B cell (primary cell): ENCODE data around the gene ACP1. TPM values are rescaled to one million over a fixed set of nuclear protein-coding genes. Genes with fewer than 3 reads are reported as not detected.

Source experiments
- ATAC-seq: fragments of 200-7000 bp; cut with Tn5 transposase; one replicate; pipeline ENCODE4 v1.10.0; 2021; ENCODE audit warnings: low read depth, mild to moderate bottlenecking, moderate number of reproducible peaks, moderate library complexity
- CTCF ChIA-PET: fragments of 350-600 bp; sonication (Branson Sonifier 250); formaldehyde crosslinking; loops from one replicate; lab custom pipeline; 2021; ENCODE audit warnings: antibody characterized with exemption, inconsistent platforms; lab: Charles Lee
- POLR2A ChIA-PET: fragments of 350-600 bp; sonication (Branson Sonifier 250); formaldehyde crosslinking; loops from one replicate; lab custom pipeline; 2021; ENCODE audit warnings: antibody characterized with exemption; lab: Charles Lee
- DNase-seq: peaks from one replicate; pipeline ENCODE4 v3.0.0; 2013
- H2AFZ ChIP-seq: 2 replicates; pipeline ENCODE4 v1.6.1; 2012; ENCODE audit warnings: mild to moderate bottlenecking, low read depth, low read length; ENCODE audit not compliant: insufficient read depth, poor library complexity, severe bottlenecking
- H3K27ac ChIP-seq, 2 donors: 1 replicate in 1 of 2; 2 replicates in 1 of 2; pipeline ENCODE4 v1.5.1; 2012 to 2013; ENCODE audit warnings: low read length in 2 of 2, mild to moderate bottlenecking in 2 of 2, moderate library complexity in 1 of 2
- H3K27me3 ChIP-seq, 4 experiments: fragments of 200-600 bp in 1 of 4; sonication (generic) in 1 of 4; replicated peaks in 1 of 4; 1 replicate in 2 of 4; 2 replicates in 2 of 4; pipeline versions ENCODE4 v1.6.1 to v1.7.0; 2013 to 2016; ENCODE audit warnings: low read length in 3 of 4, mild to moderate bottlenecking in 2 of 4, mixed read lengths in 1 of 4, moderate library complexity in 1 of 4; ENCODE audit not compliant: insufficient read depth in 4 of 4, control insufficient read depth in 3 of 4; ENCODE audit errors: control extremely low read depth in 1 of 4
- H3K36me3 ChIP-seq, 2 experiments: replicated peaks in 1 of 2; 1 replicate in 1 of 2; 2 replicates in 1 of 2; pipeline versions ENCODE4 v1.6.1 to v1.7.1; 2013; ENCODE audit warnings: low read length in 1 of 2; ENCODE audit not compliant: insufficient read depth in 2 of 2, control insufficient read depth in 1 of 2; ENCODE audit errors: control extremely low read depth in 1 of 2, extremely low read depth in 1 of 2
- H3K4me1 ChIP-seq, 2 donors: fragments of 200-600 bp in 1 of 2; sonication (generic) in 1 of 2; 1 replicate in 1 of 2; 2 replicates in 1 of 2; pipeline versions ENCODE4 v1.5.1 to v1.6.1; 2013 to 2017; ENCODE audit warnings: low read length in 2 of 2; ENCODE audit not compliant: control insufficient read depth in 2 of 2, insufficient read depth in 2 of 2
- H3K4me2 ChIP-seq: replicated peaks from 2 replicates; pipeline ENCODE3; 2012; ENCODE audit warnings: mild to moderate bottlenecking, low read depth, low read length; ENCODE audit not compliant: poor library complexity, severe bottlenecking
- H3K4me3 ChIP-seq, 5 experiments: fragments of 200-600 bp in 1 of 5; sonication (generic) in 1 of 5; 1 replicate in 3 of 5; 2 replicates in 2 of 5; pipeline versions ENCODE4 v1.5.1 to v1.7.0; 2011 to 2016; ENCODE audit warnings: low read length in 4 of 5, mild to moderate bottlenecking in 4 of 5, low read depth in 2 of 5, control low read depth in 1 of 5, moderate library complexity in 1 of 5; ENCODE audit not compliant: insufficient read depth in 1 of 5; ENCODE audit errors: control extremely low read depth in 1 of 5, extremely low read depth in 1 of 5
- H3K79me2 ChIP-seq: fragments of 200-600 bp; sonication (generic); one replicate; pipeline ENCODE4 v1.6.0; 2016; ENCODE audit warnings: low read length; ENCODE audit not compliant: control insufficient read depth, insufficient read depth
- H3K9ac ChIP-seq: fragments of 200-600 bp; sonication (generic); 2 replicates; pipeline ENCODE4 v1.6.1; 2017; ENCODE audit warnings: mild to moderate bottlenecking, low read length, moderate library complexity
- H3K9me3 ChIP-seq, 3 donors: one replicate each; pipeline versions ENCODE4 v1.6.1 to v1.7.1; 2013; ENCODE audit warnings: low read length in 2 of 3; ENCODE audit not compliant: control insufficient read depth in 2 of 3, insufficient read depth in 1 of 3; ENCODE audit errors: control extremely low read depth in 1 of 3
- H4K20me1 ChIP-seq: 2 replicates; pipeline ENCODE4 v1.6.0; 2012; ENCODE audit warnings: mild to moderate bottlenecking, low read length; ENCODE audit not compliant: insufficient read depth, control insufficient read depth, poor library complexity, severe bottlenecking
- H3K27ac Mint-ChIP-seq: one replicate; pipeline ENCODE4 v1.8.0; 2021; ENCODE audit warnings: mixed read lengths
- H3K27me3 Mint-ChIP-seq: one replicate; pipeline ENCODE4 v1.8.0; 2021; ENCODE audit warnings: mixed read lengths
- H3K4me1 Mint-ChIP-seq: one replicate; pipeline ENCODE4 v1.8.0; 2021; ENCODE audit warnings: mixed read lengths
- H3K4me3 Mint-ChIP-seq: one replicate; pipeline ENCODE4 v1.8.0; 2021; ENCODE audit warnings: mixed read lengths
- H3K9me3 Mint-ChIP-seq: one replicate; pipeline ENCODE4 v1.8.0; 2022; ENCODE audit warnings: mixed read lengths; ENCODE audit not compliant: insufficient read depth
- EZH2 ChIP-seq: IDR thresholded peaks from 2 replicates; pipeline ENCODE4 v1.6.1; 2012; ENCODE audit warnings: borderline replicate concordance, low read depth, mild to moderate bottlenecking, moderate library complexity, low read length; ENCODE audit not compliant: insufficient read depth, poor library complexity, severe bottlenecking
- WGBS: methylation state at CpG from one replicate; pipeline ENCODE4 v1.1.5; 2013; ENCODE audit warnings: missing lambda C conversion rate; ENCODE audit not compliant: insufficient coverage; 5-methylcytosine and 5-hydroxymethylcytosine counted together
- intact Hi-C: fragments of 100-400 bp; cut with micrococcal nuclease; formaldehyde crosslinking; loops from one replicate; pipeline ENCODE4 v1.10.0; 2022
- polyA plus RNA-seq: library from polyadenylated mRNA; depleted of rRNA; stranded (reverse); fragments of >200 nt; gene quantifications from 2 replicates; pipeline ENCODE4 v1.2.3, GENCODE V29; 2012
- total RNA-seq, 2 donors: library from RNA; stranded (reverse); fragments of 120-200 nt in 1 of 2; gene quantifications; 1 replicate in 1 of 2; 2 replicates in 1 of 2; pipeline versions ENCODE4 v1.2.3 to v1.2.4, GENCODE V29; 2013 to 2022
- TF ChIP-seq, protein P1 (sequence below): fragments of 200-600 bp; IDR thresholded peaks from one replicate; pipeline ENCODE4 v1.8.0; 2022; ENCODE audit warnings: antibody characterized with exemption, mild to moderate bottlenecking

Gene ACP1
- total and polyA plus RNA-seq, 2 donors (not counting 1 experiment from before 2014, with no cell fraction given) = 70.2 to 87.8 TPM

DNA sequence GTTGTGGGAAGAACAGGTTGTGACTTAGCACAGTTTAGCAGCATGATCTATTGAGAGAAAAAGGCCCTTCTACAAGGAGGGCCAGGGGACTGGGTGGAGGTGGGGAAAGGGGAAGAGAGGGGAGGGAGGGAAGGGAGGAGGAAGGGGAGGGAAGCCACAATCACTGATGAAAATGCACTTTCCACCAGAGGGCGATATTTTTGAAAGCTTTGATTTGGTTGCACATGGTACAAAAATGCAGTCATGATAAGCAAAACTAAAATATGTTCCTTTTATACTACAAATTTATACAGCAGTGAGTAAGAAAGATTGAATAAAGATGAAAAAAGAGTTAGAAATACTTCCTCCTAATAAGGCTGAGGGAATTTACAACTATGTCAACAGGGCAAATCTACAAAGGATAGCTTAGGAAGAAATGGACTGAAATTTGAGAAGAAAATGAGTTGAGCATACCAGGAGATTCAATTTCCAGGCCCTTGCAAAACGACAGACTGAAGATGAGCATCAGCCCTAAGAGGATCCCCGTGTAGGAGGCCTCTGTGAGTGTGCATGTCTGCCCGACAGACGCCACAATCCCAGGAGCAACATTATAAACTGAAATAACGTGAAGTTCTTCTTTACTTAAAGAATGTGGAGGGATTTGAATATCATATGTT, 18.1 kb upstream of the ACP1 start:
- ChIA-PET CTCF (interaction anchor here (0.6 to 5.0 kb wide), 25 partner anchors 8 to 1300 kb away, joined by 3 to 96 read pairs (median 4); no protein-coding TSS in a partner anchor), POLR2A (no interaction called here)
- no peaks in the 10 kb centered on the region for H3K27me3 ChIP-seq
- DNase-seq (peak; percentile 71), ATAC-seq (peak; percentile 51)
- H3K27ac ChIP-seq = no peak overlapping the region
- Mint-ChIP-seq H3K27me3 (no peaks in the 10 kb centered on the region), H3K4me3 (no peak overlapping the region), H3K27ac (no peak overlapping the region), H3K9me3 (peaks cover 1% of the 10 kb centered on the region), H3K4me1 (peaks cover 4% of the 10 kb centered on the region)
- no peaks in the 10 kb centered on the region for H3K9me3 ChIP-seq
- no peak overlapping the region for H3K9ac ChIP-seq
- H2AFZ ChIP-seq = no peak overlapping the region
- H3K4me1 ChIP-seq = peaks cover 0 to 3% of the 10 kb centered on the region in 2 donors
- H4K20me1 ChIP-seq = no peaks in the 10 kb centered on the region
- no peak for TF ChIP-seq EZH2
- TF ChIP-seq, protein P1, sequence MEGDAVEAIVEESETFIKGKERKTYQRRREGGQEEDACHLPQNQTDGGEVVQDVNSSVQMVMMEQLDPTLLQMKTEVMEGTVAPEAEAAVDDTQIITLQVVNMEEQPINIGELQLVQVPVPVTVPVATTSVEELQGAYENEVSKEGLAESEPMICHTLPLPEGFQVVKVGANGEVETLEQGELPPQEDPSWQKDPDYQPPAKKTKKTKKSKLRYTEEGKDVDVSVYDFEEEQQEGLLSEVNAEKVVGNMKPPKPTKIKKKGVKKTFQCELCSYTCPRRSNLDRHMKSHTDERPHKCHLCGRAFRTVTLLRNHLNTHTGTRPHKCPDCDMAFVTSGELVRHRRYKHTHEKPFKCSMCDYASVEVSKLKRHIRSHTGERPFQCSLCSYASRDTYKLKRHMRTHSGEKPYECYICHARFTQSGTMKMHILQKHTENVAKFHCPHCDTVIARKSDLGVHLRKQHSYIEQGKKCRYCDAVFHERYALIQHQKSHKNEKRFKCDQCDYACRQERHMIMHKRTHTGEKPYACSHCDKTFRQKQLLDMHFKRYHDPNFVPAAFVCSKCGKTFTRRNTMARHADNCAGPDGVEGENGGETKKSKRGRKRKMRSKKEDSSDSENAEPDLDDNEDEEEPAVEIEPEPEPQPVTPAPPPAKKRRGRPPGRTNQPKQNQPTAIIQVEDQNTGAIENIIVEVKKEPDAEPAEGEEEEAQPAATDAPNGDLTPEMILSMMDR = peak; percentile 78
- H3K4me3 ChIP-seq = no peak overlapping the region
- WGBS = 43% methylated on average over 1 of the region's 6 CpGs
- no peak overlapping the region for H3K4me2 ChIP-seq
- no peaks in the 10 kb centered on the region for H3K79me2 ChIP-seq
- H3K36me3 ChIP-seq = peaks cover 1 to 19% of the 10 kb centered on the region in 2 experiments
- intact Hi-C loops = loop anchor here (1.0 kb wide), 4 partner anchors 18 to 416 kb away; partner anchors contain the start of genes ACP1 and SH3YL1

DNA sequence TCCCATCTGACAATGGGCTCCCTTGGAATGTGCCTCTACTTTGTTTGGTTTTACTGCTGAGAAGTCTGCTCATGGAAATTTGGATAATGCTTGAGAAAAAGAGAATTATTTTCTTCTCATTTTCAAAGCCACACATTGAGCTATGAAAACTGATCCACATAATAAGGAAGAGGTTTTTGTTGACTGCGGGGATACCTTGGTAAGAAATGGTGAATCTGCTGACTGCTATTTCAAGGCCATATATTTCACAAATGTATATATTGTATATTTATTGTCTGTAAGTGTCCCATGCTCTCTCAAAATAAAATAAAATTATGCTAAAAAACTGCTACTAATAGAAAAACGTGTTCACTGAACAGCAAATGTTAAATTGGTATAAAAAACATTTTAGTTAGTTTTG, 16.0 kb upstream of the ACP1 start:
- no peaks in the 10 kb centered on the region for H3K27me3 Mint-ChIP-seq
- Histone ChIP-seq H3K36me3 (peaks cover 2 to 13% of the 10 kb centered on the region in 2 experiments), H2AFZ (no peak overlapping the region), H3K9ac (no peak overlapping the region), H3K27ac (no peak overlapping the region), H4K20me1 (no peaks in the 10 kb centered on the region), H3K4me3 (no peak overlapping the region), H3K4me2 (no peak overlapping the region), H3K79me2 (no peaks in the 10 kb centered on the region), H3K9me3 (no peaks in the 10 kb centered on the region), H3K4me1 (peaks cover 0 to 3% of the 10 kb centered on the region in 2 donors), H3K27me3 (no peaks in the 10 kb centered on the region)
- no peak overlapping the region for H3K27ac Mint-ChIP-seq
- H3K4me3 Mint-ChIP-seq = no peak overlapping the region
- H3K4me1 Mint-ChIP-seq = peaks cover 4% of the 10 kb centered on the region
- no peak for TF ChIP-seq EZH2
- TF ChIP-seq, protein P1 = no peak
- intact Hi-C loops = no loop called here
- no peaks in the 10 kb centered on the region for H3K9me3 Mint-ChIP-seq
- CTCF ChIA-PET = interaction anchor here (2.0 to 5.0 kb wide), 3 partner anchors 11 to 388 kb away, joined by 6 to 96 read pairs (median 11); no protein-coding TSS in a partner anchor
- WGBS = no CpG with 5 or more reads among the region's 2 CpGs
- DNase-seq (no peak), ATAC-seq (no peak)
- POLR2A ChIA-PET = no interaction called here
